Right lung (tissue), 5 donors: ENCODE data around the gene RTKN2. TPM values are rescaled to one million over a fixed set of nuclear protein-coding genes. Genes with fewer than 3 reads are reported as not detected.

Source experiments
- DNase-seq, 2 donors: peaks; one replicate each; pipeline ENCODE4 v3.0.0-alpha.2; 2013
- polyA plus RNA-seq, 5 donors: library from polyadenylated mRNA; unstranded; fragments of 120-200 nt; gene quantifications; one replicate each; pipeline versions ENCODE4 v1.2.1 to v1.2.3, GENCODE V29; 2013; ENCODE audit warnings: inconsistent platforms in 1 of 5, low replicate concordance in 1 of 5; ENCODE audit not compliant: insufficient read length in 5 of 5, insufficient read depth in 1 of 5

RTKN2 gene
- polyA plus RNA-seq, 5 donors: 6.0 to 26.0 (median 12.9) TPM

- no peak for DNase-seq
Observed at GRCh38 chr10:62178568-62178967, 90.1 kb downstream of the RTKN2 start.

DNA sequence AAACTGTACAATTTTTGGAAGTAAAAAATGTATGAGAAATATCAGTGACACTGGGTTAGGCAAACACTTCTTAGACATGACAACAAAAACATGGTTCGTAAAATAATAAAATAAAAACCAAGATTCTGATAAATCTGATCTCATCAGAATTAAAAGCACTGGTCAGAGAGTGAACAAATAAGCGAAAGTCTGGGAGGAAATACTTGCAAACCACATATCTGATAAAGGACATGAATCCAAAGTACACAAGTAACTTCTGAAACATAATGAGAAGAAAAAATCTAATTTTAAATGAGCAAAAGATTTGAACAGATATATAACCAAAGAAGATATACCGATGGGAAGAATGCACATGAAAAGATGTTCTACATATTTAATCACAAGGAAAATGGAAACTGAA, 91.5 kb downstream of the RTKN2 start:
- no peak for DNase-seq

DNA sequence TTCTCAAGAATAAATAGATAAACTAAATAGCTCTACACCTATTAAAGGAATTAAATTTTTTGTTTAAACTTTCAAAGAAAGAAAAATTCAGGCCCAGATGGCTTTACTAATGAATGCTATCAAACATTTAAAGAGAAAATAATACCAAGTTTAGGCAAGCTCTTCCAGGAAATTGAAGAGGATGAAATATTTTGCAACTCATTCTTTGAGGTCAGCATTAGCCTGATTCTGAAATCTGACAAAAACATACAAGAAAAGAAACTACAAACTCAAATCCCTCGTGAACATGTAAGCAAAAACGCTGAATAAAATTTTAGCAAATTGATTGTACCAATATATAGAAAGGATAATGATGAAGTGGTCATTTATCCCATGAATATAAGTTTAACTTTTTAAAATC, 93.4 kb downstream of the RTKN2 start:
- DNase-seq: no peak

GRCh38 chr10:62172465-62172864, 96.2 kb downstream of the RTKN2 start:
- no peak for DNase-seq

GRCh38 chr10:62171791-62172190, 96.9 kb downstream of the RTKN2 start:
- no peak for DNase-seq

- DNase-seq: no peak
Observed at GRCh38 chr10:62170732-62171131, 97.9 kb downstream of the RTKN2 start.

GRCh38 chr10:62166331-62167131, 102.1 kb downstream of the RTKN2 start:
- peak; percentile 58 to 70 for DNase-seq

DNA sequence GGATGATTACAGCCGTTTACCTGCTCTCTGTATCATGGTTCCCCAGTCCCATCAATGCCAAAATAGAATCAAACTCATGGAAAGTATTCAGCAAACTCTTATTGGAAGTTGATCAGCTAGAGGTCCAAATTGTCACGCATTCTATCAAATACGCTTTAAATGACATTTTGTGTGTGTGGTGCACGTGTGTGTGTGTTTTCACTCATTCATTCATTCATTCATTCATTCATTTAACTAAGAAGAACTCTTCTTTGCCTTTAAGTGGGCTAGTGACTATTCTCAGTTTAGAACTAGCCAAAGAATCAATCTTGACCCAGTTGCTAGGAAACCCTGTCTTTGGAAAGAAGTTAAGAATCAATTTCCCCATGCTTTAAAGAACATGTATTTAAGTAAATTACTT, 102.8 kb downstream of the RTKN2 start:
- DNase-seq: no peak

- DNase-seq: no peak
Observed at GRCh38 chr10:62163024-62163423, 105.6 kb downstream of the RTKN2 start.

DNA sequence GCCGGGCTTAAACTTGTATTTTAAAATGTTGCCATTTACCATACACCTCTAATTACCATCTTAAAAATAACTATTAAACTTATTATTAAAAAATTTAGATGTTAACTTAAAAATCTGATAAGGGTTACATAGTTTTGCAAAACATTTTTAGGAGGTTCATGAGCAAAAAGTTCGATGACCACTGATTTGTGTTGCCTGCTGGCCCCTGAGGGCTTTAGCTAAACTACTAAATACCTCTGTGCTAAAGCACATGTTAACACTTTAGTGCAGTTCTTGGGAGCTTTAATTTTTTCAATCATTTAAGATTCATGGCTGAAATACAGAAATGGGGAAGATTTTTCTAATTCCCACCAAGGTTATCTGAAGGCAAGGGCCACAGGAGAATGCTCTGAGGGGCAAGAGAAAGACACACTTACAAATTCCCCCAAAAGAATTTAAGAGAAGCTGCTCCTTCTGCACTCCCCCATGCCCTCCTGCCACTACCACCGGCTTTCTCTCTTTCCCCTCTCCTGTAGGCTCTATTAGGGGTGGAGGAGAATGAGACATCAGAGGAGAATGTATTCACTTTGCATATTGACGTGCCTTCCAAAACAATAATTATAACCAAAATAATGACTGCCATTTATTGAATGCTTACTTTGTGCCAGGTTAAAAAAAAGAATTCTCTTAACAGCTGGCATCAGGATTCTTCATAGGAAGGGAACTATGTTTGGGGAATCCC, 106.2 kb downstream of the RTKN2 start:
- no peak for DNase-seq

DNA sequence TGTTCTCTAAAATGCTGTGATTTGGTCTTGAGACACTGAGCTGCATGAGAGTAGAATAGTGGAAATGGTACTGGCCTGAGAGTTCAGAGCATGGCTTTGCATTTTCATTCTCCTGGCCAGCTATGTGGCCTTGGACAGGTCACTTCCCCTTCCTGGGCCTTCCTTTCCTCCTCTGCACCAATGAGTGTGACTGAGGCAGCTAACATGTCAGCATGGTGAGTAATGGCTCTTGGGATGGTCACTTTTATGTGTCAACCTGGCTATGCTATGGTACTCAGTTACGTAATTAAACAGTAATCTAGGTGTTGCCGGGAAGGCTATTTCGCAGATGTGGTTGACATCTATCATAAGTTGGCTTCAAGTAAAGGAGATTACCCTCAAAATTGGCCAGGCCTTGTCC, 109.3 kb downstream of the RTKN2 start:
- DNase-seq: no peak

DNA sequence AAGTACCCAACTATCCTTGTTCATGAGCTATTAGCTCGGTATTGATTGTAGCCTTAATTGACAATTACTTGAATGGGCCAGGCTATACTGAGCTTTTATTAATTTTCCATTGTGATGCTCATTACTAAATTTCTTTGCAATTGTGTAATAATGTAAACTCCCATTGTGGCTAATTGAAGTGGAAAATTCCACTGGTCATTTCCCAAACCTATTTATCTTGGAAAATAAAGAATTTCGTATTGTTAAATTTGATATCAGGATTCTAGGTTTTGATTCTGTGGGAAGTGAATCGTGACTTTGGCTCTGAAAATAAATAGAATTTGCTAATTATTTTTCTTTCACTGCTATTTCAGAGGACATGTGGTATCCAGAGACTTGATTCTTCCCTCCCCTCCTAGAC, 111.0 kb downstream of the RTKN2 start:
- DNase-seq: no peak

DNA sequence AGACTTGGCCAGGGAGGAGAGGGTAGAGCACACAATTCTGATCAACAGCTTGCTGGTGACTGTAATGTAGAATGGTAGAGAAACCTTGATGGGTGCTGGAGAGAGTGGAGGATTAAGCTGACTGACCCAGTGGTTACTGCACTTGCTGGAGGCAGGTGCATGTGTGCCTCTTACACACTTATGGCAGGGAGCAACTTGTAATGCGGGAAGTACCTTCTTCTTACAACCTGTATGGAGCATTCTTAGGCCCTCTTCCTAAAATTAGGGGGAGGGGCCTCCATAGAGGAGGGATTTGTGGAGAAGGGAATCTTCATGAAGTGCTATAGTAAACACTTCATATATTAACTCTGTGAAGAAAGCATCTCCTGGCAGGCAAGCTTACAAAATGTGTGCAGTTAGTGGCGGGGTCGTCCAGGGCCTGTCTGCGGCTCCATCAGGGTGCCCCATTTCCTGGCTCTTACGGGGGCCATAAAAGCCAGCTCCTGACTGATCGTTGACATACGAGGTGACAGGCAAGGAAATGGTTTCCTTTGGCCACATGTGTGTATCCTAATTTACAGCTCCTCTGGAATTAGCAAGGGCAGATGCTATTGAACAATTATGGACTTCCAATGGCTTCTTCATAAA, 113.5 kb downstream of the RTKN2 start:
- peak; percentile 54 to 66 for DNase-seq

DNA sequence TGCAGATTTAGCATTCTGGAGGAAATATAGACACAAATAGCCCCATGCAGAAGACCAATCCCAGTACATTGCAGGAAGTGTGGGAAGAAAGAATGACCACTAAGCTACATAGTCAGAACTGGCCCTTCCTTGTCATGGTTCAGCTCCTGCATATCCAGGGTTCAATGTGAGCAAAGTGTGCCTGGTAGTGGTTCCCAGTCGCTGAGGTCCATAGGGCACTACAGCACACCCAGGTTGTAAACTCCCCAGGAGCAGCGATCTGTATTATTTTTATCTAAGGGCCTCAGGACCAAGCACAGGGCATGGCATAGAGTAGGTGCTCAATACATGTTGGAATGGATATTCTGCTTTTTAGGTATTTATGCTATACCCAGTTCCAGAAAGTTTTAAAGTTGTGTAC, 114.4 kb downstream of the RTKN2 start:
- DNase-seq: no peak

GRCh38 chr10:62153191-62153590, 115.5 kb downstream of the RTKN2 start:
- peak; percentile 58 to 71 for DNase-seq

DNA sequence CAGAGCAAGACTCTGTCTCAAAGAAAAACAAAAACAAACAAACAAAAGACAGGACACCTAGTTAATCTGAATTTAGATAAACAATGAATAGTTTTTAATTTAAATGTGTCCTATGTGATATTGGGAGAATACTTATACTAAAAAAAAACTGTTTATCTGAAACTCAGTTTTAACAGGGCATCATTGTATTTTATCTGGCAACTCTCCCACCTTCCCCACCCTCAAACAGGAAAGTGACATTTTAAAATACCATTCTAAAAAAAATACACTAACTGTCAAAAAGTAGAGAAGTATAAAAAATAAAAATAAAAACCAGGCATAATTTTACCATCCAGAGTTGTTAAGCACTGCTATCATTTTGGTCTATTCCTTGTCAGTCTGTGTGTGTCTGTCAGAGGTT, 119.0 kb downstream of the RTKN2 start:
- DNase-seq: no peak

- DNase-seq: no peak
Observed at GRCh38 chr10:62148155-62148554, 120.5 kb downstream of the RTKN2 start.

GRCh38 chr10:62147425-62147824, 121.2 kb downstream of the RTKN2 start:
- no peak for DNase-seq

- DNase-seq: no peak
Observed at GRCh38 chr10:62136931-62137330, 131.7 kb downstream of the RTKN2 start.

DNA sequence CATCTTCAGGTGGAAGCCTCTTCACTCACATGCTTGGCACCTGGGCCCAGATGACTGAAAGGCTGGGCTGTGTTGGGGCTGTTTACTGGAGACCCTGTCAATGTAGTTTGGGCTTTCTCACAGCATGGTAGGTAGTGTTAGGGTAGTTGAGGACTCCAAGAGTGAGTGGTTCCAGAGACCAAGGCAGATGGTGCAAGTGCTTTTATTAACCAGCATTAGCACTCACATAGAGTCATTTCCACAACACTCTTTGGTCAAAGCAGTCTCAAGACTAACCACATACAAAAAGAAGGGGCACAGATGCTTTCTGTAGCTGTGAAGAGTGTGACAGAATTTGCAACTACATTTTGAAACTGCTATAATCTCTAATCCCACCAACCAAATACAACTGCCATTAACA, 135.0 kb downstream of the RTKN2 start:
- no peak for DNase-seq
